DND-41 (cell line): Measurements from ENCODE around the gene RBM10.
"Not testable (repeated sequence)": the region's sequence is repeated elsewhere in the genome, so short reads cannot be mapped to it uniquely, and the experiment has no call there.

Experiments
- ATAC-seq: fragments of 200-7000 bp; cut with Tn5 transposase; 3 replicates; pipeline ENCODE4 v1.9.1; 2021; ENCODE audit warnings: low read depth; ENCODE audit not compliant: insufficient read depth
- DNase-seq: peaks from one replicate; pipeline ENCODE4 v3.0.0-alpha.2; 2020
- H2AFZ ChIP-seq: 2 replicates; pipeline ENCODE4 v1.6.0; 2012; ENCODE audit warnings: low read depth, low read length
- H3K27ac ChIP-seq: 2 replicates; pipeline ENCODE4 v1.5.1; 2012; ENCODE audit warnings: low read length, inconsistent platforms
- H3K27me3 ChIP-seq: fragments of 200-600 bp; sonication (generic); 2 replicates; pipeline ENCODE4 v1.6.0; 2012; ENCODE audit warnings: low read length, mild to moderate bottlenecking, inconsistent platforms; ENCODE audit not compliant: insufficient read depth, poor library complexity
- H3K36me3 ChIP-seq: 2 replicates; pipeline ENCODE4 v1.5.1; 2012; ENCODE audit warnings: low read length, inconsistent platforms; ENCODE audit not compliant: insufficient read depth
- H3K4me1 ChIP-seq: 2 replicates; pipeline ENCODE4 v1.5.1; 2012; ENCODE audit warnings: mild to moderate bottlenecking, low read length; ENCODE audit not compliant: insufficient read depth
- H3K4me2 ChIP-seq: 2 replicates; pipeline ENCODE4 v1.6.0; 2012; ENCODE audit warnings: mild to moderate bottlenecking, moderate library complexity, low read length, inconsistent platforms; ENCODE audit not compliant: insufficient read depth
- H3K4me3 ChIP-seq, 2 experiments: fragments of 200-600 bp in 1 of 2; shearing (Covaris generic) in 1 of 2; 2 replicates each; pipeline ENCODE4 v1.5.1; 2012 to 2016; ENCODE audit warnings: inconsistent platforms in 2 of 2, low read length in 2 of 2, mild to moderate bottlenecking in 2 of 2, low read depth in 1 of 2, moderate library complexity in 1 of 2
- H3K79me2 ChIP-seq: 2 replicates; pipeline ENCODE4 v1.6.0; 2012; ENCODE audit warnings: low read length, inconsistent platforms; ENCODE audit not compliant: insufficient read depth
- H3K9ac ChIP-seq: 2 replicates; pipeline ENCODE4 v1.6.0; 2012; ENCODE audit warnings: low read depth, mild to moderate bottlenecking, inconsistent platforms, low read length, moderate library complexity
- H3K9me3 ChIP-seq: 2 replicates; pipeline ENCODE4 v1.5.1; 2012; ENCODE audit warnings: low read length, moderate library complexity, mild to moderate bottlenecking, inconsistent platforms; ENCODE audit not compliant: insufficient read depth, severe bottlenecking
- H4K20me1 ChIP-seq: 2 replicates; pipeline ENCODE4 v1.6.0; 2012; ENCODE audit warnings: low read length; ENCODE audit not compliant: insufficient read depth
- CTCF ChIP-seq: IDR thresholded peaks from 2 replicates; pipeline ENCODE4 v1.5.1; 2012; ENCODE audit warnings: borderline replicate concordance, low read length, moderate library complexity, mild to moderate bottlenecking; ENCODE audit not compliant: poor library complexity, severe bottlenecking; ENCODE audit errors: extremely low read depth
- EZH2 ChIP-seq: IDR thresholded peaks from 3 replicates; pipeline ENCODE4 v1.6.1; 2012; ENCODE audit warnings: borderline replicate concordance, low read depth, mild to moderate bottlenecking, moderate library complexity, low read length, inconsistent platforms; ENCODE audit not compliant: severe bottlenecking

The RBM10 gene

DNA sequence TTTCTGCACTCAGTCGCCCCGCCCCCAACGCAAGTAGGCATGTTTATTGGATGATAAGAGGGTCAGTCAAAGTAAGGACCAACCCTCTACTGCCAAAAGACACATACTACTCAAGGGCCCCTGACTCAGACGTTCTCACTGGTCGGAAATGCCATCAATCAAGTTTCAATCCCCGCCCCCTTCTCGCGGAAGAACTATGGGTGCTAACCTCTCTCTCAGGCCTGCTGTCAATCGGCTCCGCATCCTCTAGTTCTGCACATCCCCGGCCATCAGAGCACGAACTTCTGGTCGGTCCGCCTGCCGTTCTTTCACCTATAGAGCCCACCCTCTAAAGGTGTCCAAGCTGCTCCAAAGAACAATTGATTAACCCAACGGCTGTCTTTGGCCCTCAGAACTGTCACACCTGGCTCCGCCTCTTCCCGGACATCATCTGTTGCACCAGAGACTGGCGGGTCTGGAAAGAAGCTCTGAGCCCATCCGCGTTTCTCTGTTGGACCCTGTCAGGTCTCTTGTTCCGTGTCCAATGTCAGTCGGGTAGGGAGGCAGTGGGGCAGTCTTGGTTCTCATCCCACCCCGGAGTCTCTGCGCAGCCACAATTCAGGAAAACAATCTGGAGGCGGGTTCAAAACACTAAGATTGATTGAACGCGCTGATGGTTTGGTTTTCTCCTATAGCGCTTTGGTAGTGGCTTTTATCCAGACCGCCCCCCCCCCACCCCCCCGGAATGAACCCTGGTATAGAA is 15.7 kb upstream of the RBM10 start:
- Histone ChIP-seq H4K20me1 (no peaks in the 10 kb centered on the region), H3K27ac (peak overlapping the region; percentile 81), H3K9ac (peak overlapping the region; percentile 59), H3K27me3 (no peaks in the 10 kb centered on the region), H3K9me3 (no peaks in the 10 kb centered on the region), H3K79me2 (peaks cover 11% of the 10 kb centered on the region), H3K4me2 (peak overlapping the region; percentile 73), H3K36me3 (no peaks in the 10 kb centered on the region), H3K4me1 (peaks cover 15% of the 10 kb centered on the region), H2AFZ (peak overlapping the region; percentile 86), H3K4me3 (peak overlapping the region; percentile 58 to 86)
- TF ChIP-seq EZH2 = no peak
- no peak for TF ChIP-seq CTCF
- DNase-seq = peak; percentile 95
- peak; percentile 99 for ATAC-seq

- peaks cover 11% of the 10 kb centered on the region for H3K79me2 ChIP-seq
- H3K9me3 ChIP-seq = no peaks in the 10 kb centered on the region
- TF ChIP-seq CTCF = no peak
- no peak for TF ChIP-seq EZH2
- H2AFZ ChIP-seq = peak overlapping the region; percentile 86; the same call in 1 of the 2 replicates
- H3K4me3 ChIP-seq = peak overlapping the region; percentile 58 to 86; a peak in 3 of 4 replicates
- no peak for DNase-seq
- no peak for ATAC-seq
- no peaks in the 10 kb centered on the region for H4K20me1 ChIP-seq
- H3K4me2 ChIP-seq = peak overlapping the region; percentile 73
- peak overlapping the region; percentile 59 for H3K9ac ChIP-seq
- peak overlapping the region; percentile 54; the same call in 1 of the 2 replicates for H3K27ac ChIP-seq
- peaks cover 15% of the 10 kb centered on the region for H3K4me1 ChIP-seq
- H3K36me3 ChIP-seq = no peaks in the 10 kb centered on the region
- H3K27me3 ChIP-seq = no peaks in the 10 kb centered on the region
Observed at GRCh38 chrX:47129899-47130358, 15.1 kb upstream of the RBM10 start.

DNA sequence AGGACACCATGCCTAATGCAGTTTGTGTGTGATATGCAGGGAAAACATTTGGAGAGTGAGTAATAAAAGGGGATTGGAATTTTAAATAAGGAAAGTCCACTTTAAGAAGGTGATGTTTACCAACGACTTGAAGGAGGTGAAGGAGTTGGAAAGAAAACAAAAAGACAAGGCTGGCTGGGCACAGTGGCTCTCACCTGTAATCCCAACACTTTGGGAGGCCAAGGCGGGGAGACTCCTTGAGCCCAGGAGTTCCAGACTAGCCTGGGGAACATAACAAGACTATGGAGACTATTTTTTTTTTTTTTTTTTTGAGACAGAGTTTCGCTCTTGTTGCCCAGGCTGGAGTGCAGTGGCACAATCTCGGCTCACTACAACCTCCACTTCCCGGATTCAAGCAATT is 11.5 kb upstream of the RBM10 start:
- H3K79me2 ChIP-seq = peaks cover 11% of the 10 kb centered on the region
- no peaks in the 10 kb centered on the region for H3K9me3 ChIP-seq
- H3K4me2 ChIP-seq = no peak overlapping the region
- no peaks in the 10 kb centered on the region for H3K27me3 ChIP-seq
- no peaks in the 10 kb centered on the region for H4K20me1 ChIP-seq
- H3K4me1 ChIP-seq = peaks cover 10% of the 10 kb centered on the region
- H2AFZ ChIP-seq = no peak overlapping the region
- H3K9ac ChIP-seq = no peak overlapping the region
- TF ChIP-seq EZH2 (no peak), CTCF (no peak)
- no peak for DNase-seq
- no peak overlapping the region for H3K4me3 ChIP-seq
- H3K27ac ChIP-seq = no peak overlapping the region
- no peaks in the 10 kb centered on the region for H3K36me3 ChIP-seq
- no peak for ATAC-seq

GRCh38 chrX:47135650-47136049 is 9.4 kb upstream of the RBM10 start:
- H3K4me3 ChIP-seq, DNase-seq, H3K27ac ChIP-seq, H3K4me2 ChIP-seq, H3K79me2 ChIP-seq, H3K9ac ChIP-seq, H3K27me3 ChIP-seq, ATAC-seq, H4K20me1 ChIP-seq, H2AFZ ChIP-seq, H3K9me3 ChIP-seq, H3K4me1 ChIP-seq: not testable (repeated sequence)
- H3K36me3 ChIP-seq = peaks cover 13% of the 10 kb centered on the region
